ENCODE data around the gene SLC25A34. TPM values are rescaled to one million over a fixed set of nuclear protein-coding genes. Genes with fewer than 3 reads are reported as not detected.

The SLC25A34 gene
- total RNA-seq, 4 donors from 2014 or later: 0.98 to 2.6 (median 2.0) TPM

- H3K4me1 ChIP-seq: peaks cover 9 to 38% of the 10 kb centered on the region in 2 donors
These were observed 21.0 kb downstream of the SLC25A34 start for GRCh38 chr1:15757016-15757543.

GRCh38 chr1:15757575-15758342, 21.7 kb downstream of the SLC25A34 start:
- Histone ChIP-seq H3K4me1 (peaks cover 9 to 38% of the 10 kb centered on the region in 2 donors), H3K9me3 (no peaks in the 10 kb centered on the region), H3K27ac (peak overlapping the region in 2 of 3 donors; percentile 61 to 66), H3K4me3 (replicated peaks in 1 of 3) (peak overlapping the region in 1 of 3 donors; percentile 75), H3K36me3 (no peaks in the 10 kb centered on the region), H3K27me3 (no peaks in the 10 kb centered on the region)
- intact Hi-C loops (cut with DNase I): no loop called here
- DNase-seq: no peak
- TF ChIP-seq CTCF (IDR thresholded peaks at IDR 0.05): no peak
- no peak for TF ChIP-seq POLR2A (IDR thresholded peaks at IDR 0.05)
- 30 to 42% methylated on average over 15 to 21 of the region's 24 CpGs for WGBS, 2 donors

More at GRCh38 chr1:15757016-15757543, 21.0 kb downstream of the SLC25A34 start:
- WGBS, 2 donors: 84 to 90% methylated on average over 3 to 9 of the region's 9 CpGs
- H3K36me3 ChIP-seq: no peaks in the 10 kb centered on the region
- H3K9me3 ChIP-seq: no peaks in the 10 kb centered on the region
- DNase-seq: no peak
- no peak overlapping the region for H3K4me3 ChIP-seq (replicated peaks in 1 of 3)
- H3K27me3 ChIP-seq: no peaks in the 10 kb centered on the region
- intact Hi-C loops (cut with DNase I): no loop called here
- peak overlapping the region in 1 of 3 donors; percentile 61 for H3K27ac ChIP-seq
- TF ChIP-seq CTCF (IDR thresholded peaks at IDR 0.05) (no peak), POLR2A (IDR thresholded peaks at IDR 0.05) (no peak)

GRCh38 chr1:15758343-15758931, 22.4 kb downstream of the SLC25A34 start, which contains the start of gene FBLIM1:
Gene FBLIM1 (plus strand): TSS chr1:15758795. CDS start chr1:15764984, 6,189 bp downstream.
- Histone ChIP-seq H3K4me3 (replicated peaks in 1 of 3) (peak within 1 kb of the TSS in 2 of 3 donors; percentile 68 to 75), H3K4me1 (peaks cover 9 to 38% of the 10 kb centered on the region in 2 donors), H3K9me3 (no peaks in the 10 kb centered on the region), H3K36me3 (no peaks in the 10 kb centered on the region), H3K27ac (peak within 1 kb of the TSS in 2 of 3 donors; percentile 61 to 66), H3K27me3 (no peaks in the 10 kb centered on the region)
- no peak for TF ChIP-seq CTCF (IDR thresholded peaks at IDR 0.05)
- no peak for TF ChIP-seq POLR2A (IDR thresholded peaks at IDR 0.05)
- WGBS, 2 donors: 3 to 9% methylated on average over 6 to 16 of the region's 58 CpGs
- DNase-seq: peak; percentile 41 to 42
- intact Hi-C loops (cut with DNase I): no loop called here

GRCh38 chr1:15758953-15759661, 23.0 kb downstream of the SLC25A34 start:
- 4 to 19% methylated on average over 6 to 16 of the region's 58 CpGs for WGBS, 2 donors
- peak overlapping the region in 2 of 3 donors; percentile 61 to 66 for H3K27ac ChIP-seq
- DNase-seq: no peak
- H3K4me1 ChIP-seq: peaks cover 9 to 38% of the 10 kb centered on the region in 2 donors
- intact Hi-C loops (cut with DNase I): no loop called here
- TF ChIP-seq POLR2A (IDR thresholded peaks at IDR 0.05) (no peak), CTCF (IDR thresholded peaks at IDR 0.05) (no peak)
- peak overlapping the region in 2 of 3 donors; percentile 68 to 75 for H3K4me3 ChIP-seq (replicated peaks in 1 of 3)
- H3K9me3 ChIP-seq: no peaks in the 10 kb centered on the region
- H3K36me3 ChIP-seq: no peaks in the 10 kb centered on the region
- H3K27me3 ChIP-seq: no peaks in the 10 kb centered on the region

Measured in thyroid gland (tissue), 4 donors.